NCI-H345 (cell line): Measurements from ENCODE around the gene CNPY4.

Source experiments
- DNase-seq: peaks from one replicate; lab custom pipeline; 2025; lab: John Stamatoyannopoulos, UW

CNPY4 gene, protein sequence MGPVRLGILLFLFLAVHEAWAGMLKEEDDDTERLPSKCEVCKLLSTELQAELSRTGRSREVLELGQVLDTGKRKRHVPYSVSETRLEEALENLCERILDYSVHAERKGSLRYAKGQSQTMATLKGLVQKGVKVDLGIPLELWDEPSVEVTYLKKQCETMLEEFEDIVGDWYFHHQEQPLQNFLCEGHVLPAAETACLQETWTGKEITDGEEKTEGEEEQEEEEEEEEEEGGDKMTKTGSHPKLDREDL

DNA sequence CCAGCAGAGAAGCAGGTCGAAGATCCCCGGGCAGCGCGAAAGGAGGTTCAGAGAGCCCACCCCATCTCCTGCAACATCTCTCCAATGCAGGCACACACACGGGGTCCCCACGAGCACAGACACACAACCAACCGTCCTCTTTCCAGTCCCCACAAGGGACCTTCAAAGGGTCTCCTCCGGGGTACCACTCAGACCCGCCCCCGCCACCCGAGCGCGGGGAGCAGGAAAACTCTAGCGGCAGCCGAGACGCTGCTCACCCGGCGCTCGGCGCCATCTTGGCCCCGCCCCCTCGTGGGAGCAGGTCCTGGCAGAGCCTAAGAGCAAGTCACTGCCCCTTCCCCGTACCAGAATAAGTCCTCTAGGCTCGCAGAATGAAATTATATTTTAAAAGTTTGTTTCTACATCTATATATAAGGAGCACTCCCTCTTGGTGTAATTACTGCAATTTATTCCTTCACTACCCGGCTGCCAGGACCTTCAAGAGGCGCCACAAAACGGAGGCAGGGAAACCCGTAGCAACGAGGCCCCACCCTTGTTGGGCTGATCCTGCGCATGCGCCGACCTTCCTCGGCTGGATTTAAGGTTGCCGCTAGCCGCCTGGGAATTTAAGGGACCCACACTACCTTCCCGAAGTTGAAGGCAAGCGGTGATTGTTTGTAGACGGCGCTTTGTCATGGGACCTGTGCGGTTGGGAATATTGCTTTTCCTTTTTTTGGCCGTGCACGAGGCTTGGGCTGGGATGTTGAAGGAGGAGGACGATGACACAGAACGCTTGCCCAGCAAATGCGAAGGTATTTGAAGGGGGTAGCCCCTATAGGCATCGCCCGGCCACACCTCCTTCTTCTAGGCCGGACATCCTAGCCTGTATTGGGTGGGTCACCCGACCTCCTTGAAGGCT, at the start of gene CNPY4, which contains the start of gene TAF6:
CNPY4 (plus strand) TSS at position 563 of the 898 bp plus-strand sequence; CDS start at position 674, 111 bp downstream.
TAF6 (minus strand) TSS at position 287 of the 898 bp plus-strand sequence. CDS start 5,149 bp downstream, outside the sequence.
- peak; percentile 95 for DNase-seq

DNA sequence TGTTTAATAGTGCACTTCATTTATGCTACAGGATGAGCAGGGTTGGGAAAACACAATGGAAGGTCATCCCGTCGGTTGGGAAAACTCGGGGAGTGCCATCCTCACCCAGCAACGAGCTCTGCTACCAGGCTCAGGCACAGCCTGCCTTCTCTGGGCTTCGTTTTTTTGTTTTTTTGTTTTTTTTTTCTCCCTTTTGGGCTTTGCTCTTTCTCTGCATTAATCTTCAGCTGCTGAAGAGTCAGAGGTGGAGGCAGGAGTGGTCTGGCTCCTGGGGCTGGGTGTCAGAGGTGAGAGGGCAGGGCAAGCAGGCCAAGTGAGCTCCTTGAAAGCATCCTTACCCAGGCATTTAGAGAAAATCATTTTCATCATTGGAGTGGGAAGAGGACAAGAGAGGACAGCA, 49.4 kb upstream of the CNPY4 start:
- DNase-seq = no peak

DNA sequence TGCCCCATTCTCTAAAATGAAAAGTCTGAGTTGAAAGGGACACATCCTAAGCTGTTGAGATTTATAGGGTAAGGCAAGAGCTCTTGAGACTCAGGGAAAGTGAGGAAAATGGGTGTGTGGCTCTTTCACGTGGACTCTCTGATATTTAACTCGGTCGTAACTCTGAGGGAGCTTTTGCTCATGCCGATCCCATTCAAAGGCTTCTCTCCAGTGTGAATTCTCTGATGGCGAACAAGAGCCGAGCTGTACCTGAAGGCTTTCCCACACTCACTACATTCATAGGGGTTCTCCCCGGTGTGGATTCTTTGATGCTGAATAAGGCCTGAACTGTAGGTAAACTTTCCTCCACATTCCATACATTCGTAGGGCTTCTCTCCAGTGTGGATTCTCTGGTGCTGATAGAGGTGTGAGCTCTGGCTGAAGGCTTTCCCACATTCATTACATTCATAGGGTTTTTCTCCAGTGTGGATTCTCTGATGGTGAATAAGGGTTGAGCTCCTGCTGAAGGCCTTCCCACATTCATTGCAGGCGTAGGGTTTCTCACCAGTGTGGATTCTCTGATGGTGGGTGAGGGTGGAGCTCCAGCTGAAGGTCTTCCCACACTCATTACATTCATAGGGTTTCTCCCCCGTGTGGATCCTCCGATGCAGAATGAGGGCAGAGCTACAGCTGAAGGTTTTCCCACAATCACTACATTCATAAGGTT, 48.3 kb upstream of the CNPY4 start:
- no peak for DNase-seq

DNA sequence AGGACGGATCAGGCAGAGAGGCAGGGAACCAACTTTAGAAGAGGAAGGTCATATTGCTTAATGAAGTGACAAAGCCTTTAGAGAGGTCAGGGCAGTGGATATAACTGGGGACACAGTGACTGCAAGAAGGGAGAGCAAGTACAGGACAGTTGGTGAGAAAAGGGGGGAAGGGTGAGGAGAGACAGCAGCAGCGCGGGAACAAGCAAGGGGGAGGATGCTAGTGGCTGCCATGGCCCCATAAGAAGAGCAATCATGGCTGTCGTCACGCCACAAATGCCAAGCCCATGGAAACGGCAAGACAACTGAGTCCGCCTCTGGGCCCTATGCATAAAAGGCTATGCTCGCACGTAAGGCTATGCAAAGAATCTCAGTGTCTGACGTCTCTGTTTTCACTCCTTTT, 47.0 kb upstream of the CNPY4 start:
- DNase-seq = no peak

DNA sequence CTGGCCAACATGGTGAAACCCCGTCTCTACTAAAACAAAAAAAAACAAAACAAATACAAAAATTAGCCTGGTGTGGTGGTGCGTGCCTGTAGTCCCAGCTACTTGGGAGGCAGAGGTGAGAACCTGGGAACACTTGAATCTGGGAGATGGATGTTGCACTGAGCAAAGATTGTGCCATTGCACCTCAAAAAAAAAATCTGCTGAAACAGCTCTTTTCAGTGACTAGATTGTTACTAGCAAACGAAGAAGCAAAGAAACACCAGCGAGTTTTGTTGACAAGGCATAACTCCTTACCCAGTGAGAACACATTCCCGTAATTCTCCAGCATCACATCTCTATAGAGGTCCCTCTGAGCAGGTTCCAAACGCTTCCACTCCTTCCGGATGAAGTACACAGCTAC, 44.6 kb upstream of the CNPY4 start:
- no peak for DNase-seq

DNA sequence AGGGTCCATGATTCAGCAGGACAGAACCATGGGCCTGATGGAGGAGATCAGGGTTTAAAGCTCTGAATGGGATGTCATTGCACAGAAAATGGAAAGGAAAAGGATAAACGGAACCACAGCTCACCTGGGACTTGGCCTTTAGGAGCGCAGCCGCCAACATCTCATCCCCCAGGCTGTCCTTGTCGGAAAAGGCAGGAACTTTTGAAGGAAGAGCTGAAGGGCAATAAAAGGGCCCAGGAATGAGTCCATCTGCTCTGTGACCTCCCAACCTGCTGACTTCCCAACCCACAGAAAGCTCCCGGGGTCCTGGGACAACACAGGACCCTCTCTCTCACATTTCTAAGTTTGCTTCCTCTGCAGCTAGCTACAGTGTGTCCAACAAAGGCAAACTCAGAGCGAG, 44.0 kb upstream of the CNPY4 start:
- no peak for DNase-seq

DNA sequence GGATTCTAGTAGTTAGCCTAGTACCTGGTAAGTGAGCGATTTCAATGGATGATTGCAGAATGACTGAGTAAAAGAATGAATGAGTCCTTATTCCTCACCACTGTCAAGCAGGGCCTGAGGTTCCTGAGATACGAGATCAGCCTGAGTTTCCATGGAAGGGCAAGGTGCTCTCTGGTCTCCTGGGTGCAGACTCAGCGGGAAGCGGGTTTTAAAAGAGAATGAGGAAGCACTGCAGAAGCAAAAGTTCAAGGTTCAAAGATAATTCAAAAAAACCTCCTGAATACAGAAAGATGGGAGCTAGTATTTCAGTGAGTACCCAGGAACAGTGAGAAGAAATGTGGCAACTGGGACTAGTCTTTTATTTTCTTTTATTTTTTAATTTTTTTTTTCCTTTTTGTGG, 42.2 kb upstream of the CNPY4 start:
- DNase-seq = no peak

DNA sequence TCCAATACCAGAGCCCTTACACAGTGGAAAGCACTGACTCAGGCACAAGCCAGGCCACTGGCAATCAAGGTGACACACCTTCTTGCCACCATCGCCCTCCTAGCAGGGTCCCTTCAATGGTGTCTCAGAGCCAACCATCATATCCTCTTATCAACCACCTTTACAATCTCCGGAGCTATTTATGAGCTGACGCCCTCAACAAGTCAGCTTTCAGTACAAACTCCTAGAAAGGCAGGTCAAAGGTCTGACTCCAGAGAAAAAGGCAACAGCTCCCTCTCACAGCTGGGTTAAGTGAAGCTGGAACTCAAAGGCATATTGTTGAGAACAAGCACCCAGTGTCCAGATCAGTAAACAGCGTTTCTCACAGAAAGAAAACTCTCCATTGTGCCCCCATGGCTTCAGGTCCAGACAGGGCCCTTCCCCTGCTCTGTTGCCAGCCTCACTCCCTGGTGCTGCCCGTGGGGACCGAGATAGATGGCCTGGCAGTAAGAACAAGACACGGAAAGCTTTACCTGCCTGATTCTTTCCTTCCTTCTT, 40.3 kb upstream of the CNPY4 start:
- DNase-seq = no peak

DNA sequence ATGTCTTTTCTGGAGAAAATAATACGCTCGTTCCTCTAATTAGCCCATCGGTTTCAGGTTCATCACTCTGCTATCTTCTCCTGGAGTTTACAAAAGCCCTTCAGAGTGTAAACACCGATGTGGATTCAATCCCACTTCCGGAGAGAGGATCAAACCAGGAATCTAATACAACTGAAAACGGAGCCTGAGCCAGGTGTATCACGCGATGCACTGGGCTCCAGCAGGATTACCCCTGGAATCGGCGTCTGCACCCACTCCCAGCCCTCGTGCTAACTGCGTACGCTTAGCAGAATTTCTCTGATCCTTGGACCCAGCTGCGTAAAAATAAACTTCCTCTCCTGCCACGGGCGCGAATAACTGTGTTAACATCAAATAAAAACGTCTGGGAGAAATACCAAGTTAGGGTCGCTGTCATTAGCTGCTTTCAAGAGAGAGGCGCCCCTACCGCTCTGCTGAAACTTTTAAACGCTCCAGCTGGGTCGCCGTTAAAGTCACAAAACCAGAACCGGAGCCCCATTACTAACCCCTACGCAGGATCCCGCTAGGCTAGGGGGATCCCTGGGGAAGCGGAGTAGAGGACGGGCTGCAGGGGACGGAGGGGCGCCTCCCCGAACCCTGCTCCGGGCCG, 38.4 kb upstream of the CNPY4 start:
- DNase-seq = no peak

DNA sequence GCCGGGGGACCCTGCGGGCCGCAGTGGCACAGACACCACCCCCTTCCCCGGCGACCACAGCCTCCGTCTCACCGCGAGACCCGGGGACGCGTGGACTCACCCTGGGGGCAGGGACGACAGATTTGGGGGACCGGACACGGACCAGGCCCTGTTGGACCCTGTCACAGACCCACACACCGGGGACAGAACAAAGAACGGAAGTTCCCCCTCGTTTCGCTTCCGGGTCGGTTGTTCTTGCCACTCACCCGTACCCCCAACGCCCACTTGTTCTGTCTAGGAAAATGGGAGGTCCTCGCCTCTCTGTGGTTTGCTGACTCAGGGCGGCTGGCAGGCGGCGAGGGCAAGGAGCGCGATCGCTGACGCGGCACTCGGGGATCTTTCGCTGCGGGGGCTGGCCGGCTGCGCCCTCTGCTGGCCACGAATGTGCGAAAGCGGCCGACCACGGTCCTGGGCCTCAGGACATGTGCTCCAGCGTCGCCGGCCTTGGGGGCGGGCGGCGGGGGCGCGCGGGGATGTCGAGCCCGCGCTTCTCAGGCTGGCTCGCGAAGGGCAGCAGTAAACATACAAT, 37.8 kb upstream of the CNPY4 start, which contains the start of gene ZNF3:
ZNF3 (minus strand) TSS at position 189 of the 568 bp plus-strand sequence. CDS start 4,366 bp downstream, outside the sequence.
- peak; percentile 99 for DNase-seq

DNA sequence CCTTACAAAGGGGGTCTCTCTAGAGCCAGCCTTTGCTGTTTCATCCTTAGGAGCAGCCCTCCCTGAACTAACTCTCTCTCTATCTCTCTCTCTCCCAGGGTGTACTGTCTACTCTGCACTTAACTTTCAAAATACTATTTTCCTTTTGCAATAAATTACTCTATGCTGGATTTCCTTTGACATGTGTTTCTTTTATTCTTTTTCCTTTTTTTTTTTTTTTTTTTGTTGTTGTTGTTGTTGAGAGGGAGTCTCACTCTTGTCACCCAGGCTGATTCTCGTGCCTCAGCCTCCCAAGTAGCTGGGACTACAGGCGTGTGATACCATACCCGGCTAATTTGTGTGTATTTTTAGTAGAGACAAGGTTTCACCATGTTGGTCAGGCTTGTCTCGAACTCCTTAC, 36.5 kb upstream of the CNPY4 start:
- no peak for DNase-seq

DNA sequence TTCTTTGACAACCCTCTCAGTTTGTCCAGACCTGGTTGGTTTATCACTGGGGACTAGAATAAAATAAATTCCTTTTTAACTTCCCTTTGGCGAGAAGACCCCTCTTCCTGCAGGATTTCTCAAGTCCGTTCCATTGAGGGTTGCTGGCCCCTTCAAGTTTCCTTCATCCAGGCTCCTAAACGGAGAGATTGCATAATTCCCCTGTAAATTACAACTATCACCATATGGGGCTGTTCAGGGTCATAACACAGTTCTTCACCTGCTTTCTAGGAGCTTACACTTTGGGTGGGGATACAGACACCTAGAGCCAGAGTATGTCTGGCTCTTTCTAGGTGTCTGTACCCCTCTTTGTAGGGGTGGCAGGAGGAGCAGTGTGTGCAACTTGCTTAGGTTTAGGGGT, 33.9 kb upstream of the CNPY4 start:
- no peak for DNase-seq

DNA sequence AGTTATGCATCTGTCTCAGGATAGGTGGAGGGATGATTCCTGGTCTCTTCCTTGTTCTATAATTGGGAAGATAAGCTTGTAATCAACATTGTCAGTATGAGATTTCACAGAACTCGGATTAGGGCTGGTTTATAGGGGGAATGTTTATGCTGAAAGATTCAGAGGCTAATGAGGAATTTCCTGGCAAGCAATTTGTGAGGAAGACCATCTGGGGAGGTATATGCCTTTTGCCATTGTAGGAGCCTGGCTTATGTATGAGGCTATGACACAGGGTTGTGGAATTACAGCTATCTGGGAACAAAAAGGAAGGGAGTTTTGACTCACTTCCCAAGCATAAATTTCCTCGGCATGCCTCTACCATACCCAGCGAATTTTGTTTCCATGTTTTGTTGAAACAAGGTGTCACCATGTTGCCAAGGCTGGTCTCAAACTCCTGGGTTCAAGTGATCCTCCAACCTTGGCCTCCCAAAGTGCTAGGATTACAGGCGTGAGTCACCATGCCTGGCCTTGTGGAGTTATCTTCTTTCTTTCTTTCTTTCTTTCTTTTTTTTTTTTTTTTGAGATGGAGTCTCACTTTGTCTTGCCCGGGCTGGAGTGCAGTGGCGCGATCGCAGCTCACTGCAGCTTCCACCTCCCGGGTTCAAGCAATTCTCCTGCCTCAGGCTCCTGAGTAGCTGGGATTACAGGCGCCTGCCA, 32.2 kb upstream of the CNPY4 start:
- no peak for DNase-seq

DNA sequence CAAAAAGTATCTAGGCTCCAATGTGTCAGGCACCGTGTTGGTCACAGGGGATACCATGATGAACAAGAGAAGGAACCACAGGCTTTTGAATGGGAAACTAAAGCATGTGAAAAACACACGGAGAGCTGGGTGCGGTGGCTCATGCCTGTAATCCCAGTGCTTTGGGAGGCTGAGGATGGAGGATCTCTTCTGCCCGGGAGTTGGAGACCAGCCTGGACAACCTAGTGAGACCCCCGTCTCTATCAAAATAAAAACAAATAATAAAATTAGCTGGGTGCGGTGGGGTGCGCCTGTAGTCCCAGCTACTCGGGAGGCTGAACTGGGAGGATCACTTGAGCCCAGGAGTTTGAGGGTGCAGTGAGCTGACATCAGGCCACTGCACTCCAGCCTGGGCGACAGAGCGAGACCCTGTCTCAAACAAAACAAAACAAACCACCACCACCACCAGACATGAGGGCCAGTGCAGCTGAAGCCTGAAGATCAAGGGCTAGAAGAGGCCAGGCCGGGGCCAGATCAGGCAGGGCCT, 31.3 kb upstream of the CNPY4 start:
- DNase-seq = no peak

DNA sequence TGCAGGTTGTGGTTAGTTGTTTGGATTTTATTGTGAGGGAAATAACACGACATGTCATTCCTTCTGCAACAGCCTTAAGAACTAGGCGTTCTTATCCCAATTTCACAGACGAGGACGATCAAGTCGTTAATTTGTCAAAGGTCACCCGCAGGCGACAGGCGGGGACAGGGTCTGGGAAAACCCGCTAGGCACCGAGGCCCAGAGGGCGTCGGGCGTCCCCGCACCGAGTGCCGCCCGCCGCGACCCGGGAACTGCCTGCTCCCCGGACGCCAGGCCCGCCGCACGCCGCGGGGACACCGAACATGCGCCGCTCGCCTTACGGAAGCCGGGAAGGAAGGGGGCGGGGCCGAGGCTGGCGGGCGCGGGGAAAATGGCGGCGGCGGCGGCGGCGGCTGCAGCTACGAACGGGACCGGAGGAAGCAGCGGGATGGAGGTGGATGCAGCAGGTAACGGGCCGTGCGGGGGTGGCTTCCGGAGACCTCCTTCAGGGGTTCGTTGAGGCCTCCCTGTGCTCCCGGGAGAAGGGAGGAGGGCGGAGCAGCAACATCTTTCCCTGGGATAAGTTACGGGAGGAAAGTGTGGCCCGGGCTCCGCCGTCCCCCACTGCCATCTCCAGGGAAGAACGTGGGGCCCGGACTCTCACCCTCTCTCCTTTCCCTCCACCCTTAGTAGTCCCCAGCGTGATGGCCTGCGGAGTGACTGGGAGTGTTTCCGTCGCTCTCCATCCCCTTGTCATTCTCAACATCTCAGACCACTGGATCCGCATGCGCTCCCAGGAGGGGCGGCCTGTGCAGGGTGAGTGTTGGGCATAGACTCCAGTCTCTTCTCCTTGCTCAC, 30.6 kb upstream of the CNPY4 start, which contains the start of gene COPS6:
COPS6 (plus strand) TSS at position 349 of the 837 bp plus-strand sequence; CDS start at position 371, 22 bp downstream.
- peak; percentile 81 for DNase-seq

DNA sequence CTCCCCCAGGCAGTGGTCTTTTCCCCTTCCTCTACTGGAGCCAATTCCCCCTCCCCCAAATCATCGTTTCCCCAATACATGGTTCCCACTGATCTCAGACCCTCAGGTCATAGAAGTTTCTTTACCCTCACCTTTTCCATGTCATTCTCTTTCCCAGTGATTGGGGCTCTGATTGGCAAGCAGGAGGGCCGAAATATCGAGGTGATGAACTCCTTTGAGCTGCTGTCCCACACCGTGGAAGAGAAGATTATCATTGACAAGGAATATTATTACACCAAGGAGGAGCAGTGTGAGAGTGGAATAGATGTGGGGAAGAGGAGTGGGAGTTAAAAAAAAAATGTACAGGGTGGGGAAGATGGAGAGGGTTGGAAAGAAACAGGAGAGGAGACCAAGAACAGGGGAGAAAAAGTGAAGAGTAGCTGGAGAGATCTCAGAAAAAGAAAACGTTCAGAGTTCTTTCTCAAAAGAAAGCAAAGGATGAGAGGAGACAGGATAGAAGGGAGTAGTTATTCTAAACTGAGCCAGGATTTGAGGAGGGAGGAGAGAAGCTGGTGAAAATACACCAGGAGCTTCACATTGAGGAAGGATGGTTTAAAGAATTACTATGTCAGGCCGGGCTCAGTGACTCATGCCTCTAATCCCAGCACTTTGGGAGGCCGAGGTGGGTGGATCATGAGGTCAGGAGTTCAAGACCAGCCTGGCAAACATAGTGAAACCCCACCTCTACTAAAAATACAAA, 29.8 kb upstream of the CNPY4 start:
- DNase-seq = no peak

DNA sequence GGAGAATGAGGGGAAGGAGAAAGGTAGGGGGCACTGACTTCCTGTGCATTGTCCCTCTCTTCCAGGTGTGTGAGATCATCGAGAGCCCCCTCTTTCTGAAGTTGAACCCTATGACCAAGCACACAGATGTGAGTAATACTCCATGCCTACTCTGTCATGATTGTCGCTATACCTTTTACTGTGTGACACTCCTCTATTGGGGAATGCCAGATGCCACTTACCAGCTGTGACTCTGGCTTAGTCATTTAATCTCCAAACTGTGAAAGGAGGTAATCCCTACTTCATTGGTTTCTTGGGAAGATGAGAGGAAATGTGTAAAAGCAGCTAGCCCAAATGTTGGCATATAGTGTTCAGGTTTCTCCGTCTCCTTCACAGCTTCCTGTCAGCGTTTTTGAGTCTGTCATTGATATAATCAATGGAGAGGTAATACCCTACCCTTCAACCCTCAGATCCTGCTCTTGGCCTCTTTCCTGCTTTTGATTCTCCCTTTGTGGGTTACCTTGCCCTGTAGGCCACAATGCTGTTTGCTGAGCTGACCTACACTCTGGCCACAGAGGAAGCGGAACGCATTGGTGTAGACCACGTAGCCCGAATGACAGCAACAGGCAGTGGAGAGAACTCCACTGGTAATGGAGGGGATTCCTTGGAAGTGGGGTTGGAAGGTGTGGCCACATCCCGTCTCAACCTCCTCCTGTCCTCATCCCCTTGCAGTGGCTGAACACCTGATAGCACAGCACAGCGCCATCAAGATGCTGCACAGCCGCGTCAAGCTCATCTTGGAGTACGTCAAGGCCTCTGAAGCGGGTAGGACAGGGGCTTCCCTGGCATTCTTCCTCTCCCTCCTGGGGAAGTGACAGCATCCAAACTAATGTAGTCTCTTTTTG, 28.7 kb upstream of the CNPY4 start:
- no peak for DNase-seq
